ENCODE results near the gene THADA. TPM values are rescaled to one million over a fixed set of nuclear protein-coding genes. Genes with fewer than 3 reads are reported as not detected.

THADA gene
- total RNA-seq, 1 experiment from 2014 or later, result 27.5 TPM

- H3K27me3 Mint-ChIP-seq (ENCODE audit: low read depth), result no peaks in the 10 kb centered on the region
- CTCF ChIA-PET, result interaction anchor here (0.7 to 1.1 kb wide), 3 partner anchors 9 to 29 kb away, joined by 3 to 4 read pairs (median 3); partner anchors contain the start of gene ZFP36L2
- H3K9me3 Mint-ChIP-seq, result no peaks in the 10 kb centered on the region
- POLR2A ChIA-PET, result interaction anchor here (0.7 to 1.2 kb wide), 2 partner anchors 11 to 18 kb away, joined by 3 read pairs; no protein-coding TSS in a partner anchor
- TF ChIP-seq RORB (CRISPR knock-in tag; IDR thresholded peaks at IDR 0.05), result no peak
- no peak for TF ChIP-seq SP1 (CRISPR knock-in tag; conservative IDR thresholded peaks at IDR 0.05)
- TF ChIP-seq GTF2I (CRISPR knock-in tag; conservative IDR thresholded peaks at IDR 0.05), result no peak
- no peak for TF ChIP-seq ZSCAN18 (CRISPR knock-in tag; IDR thresholded peaks at IDR 0.05)
- TF ChIP-seq JUN (CRISPR knock-in tag; IDR thresholded peaks at IDR 0.05), result no peak
- no peak for TF ChIP-seq USF2 (CRISPR knock-in tag; IDR thresholded peaks at IDR 0.05)
- no peak for TF ChIP-seq ZNF532 (CRISPR knock-in tag; IDR thresholded peaks at IDR 0.05; ENCODE audit: borderline replicate concordance)
- no peak for TF ChIP-seq AFF4 (CRISPR knock-in tag; IDR thresholded peaks at IDR 0.05; ENCODE audit: borderline replicate concordance)
- TF ChIP-seq ZNF219 (CRISPR knock-in tag; IDR thresholded peaks at IDR 0.05; ENCODE audit: borderline replicate concordance), result no peak
- no peak for TF ChIP-seq AR (CRISPR knock-in tag; IDR thresholded peaks at IDR 0.05)
- no peak for TF ChIP-seq GABPB1 (CRISPR knock-in tag; IDR thresholded peaks at IDR 0.05)
- TF ChIP-seq ATF3 (CRISPR knock-in tag; conservative IDR thresholded peaks at IDR 0.05), result no peak
- TF ChIP-seq TP53 (CRISPR knock-in tag; IDR thresholded peaks at IDR 0.05), result no peak
- H3K4me1 Mint-ChIP-seq, result peaks cover 26% of the 10 kb centered on the region
- H3K4me3 Mint-ChIP-seq, result no peak overlapping the region
- ATAC-seq (no peak), DNase-seq (ENCODE audit: low spot score) (no peak)
- H3K36me3 Mint-ChIP-seq, result no peaks in the 10 kb centered on the region
- H3K27ac Mint-ChIP-seq, result no peak overlapping the region
These were observed 398.3 kb downstream of the THADA start for GRCh38 chr2:43197588-43197896.
